ENCODE results near the gene PKP4.
A peak's percentile ranks its signal among the peaks of the same experiment; 100 is the strongest.
"Not testable (repeated sequence)": the region's sequence is repeated elsewhere in the genome, so short reads cannot be mapped to it uniquely, and the experiment has no call there.

PKP4 gene

GRCh38 chr2:158668001-158668765 is 211.4 kb downstream of the PKP4 start:
- DNase-seq (ENCODE audit: insufficient read length, low spot score) (no peak), FAIRE-seq (no peak)

DNA sequence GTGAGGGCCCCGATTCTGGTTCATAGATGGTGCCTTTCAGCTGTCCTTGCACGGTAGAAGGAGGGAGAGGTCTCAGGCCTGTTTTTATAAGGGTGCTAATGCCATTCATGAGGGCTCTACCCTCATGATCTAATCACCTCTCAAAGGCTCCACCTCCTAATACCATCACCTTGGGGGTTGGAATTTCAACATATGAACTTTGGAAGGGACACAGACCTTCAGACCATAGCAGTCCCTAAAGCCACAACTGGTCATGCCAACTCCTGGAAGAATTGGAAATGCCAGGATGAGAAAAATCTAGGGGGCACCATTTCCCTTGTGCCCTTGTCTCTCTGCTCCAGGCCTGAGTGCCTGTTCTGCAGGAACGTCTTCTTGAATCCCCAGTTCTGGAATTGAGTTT is 213.5 kb downstream of the PKP4 start:
- DNase-seq (ENCODE audit: insufficient read length, low spot score), result no peak
- no peak for FAIRE-seq

- DNase-seq (ENCODE audit: insufficient read length, low spot score), result no peak
- FAIRE-seq, result no peak
Observed at GRCh38 chr2:158671360-158672245, 214.9 kb downstream of the PKP4 start.

GRCh38 chr2:158676295-158676694 is 219.5 kb downstream of the PKP4 start:
- FAIRE-seq (no peak), DNase-seq (ENCODE audit: insufficient read length, low spot score) (no peak)

DNA sequence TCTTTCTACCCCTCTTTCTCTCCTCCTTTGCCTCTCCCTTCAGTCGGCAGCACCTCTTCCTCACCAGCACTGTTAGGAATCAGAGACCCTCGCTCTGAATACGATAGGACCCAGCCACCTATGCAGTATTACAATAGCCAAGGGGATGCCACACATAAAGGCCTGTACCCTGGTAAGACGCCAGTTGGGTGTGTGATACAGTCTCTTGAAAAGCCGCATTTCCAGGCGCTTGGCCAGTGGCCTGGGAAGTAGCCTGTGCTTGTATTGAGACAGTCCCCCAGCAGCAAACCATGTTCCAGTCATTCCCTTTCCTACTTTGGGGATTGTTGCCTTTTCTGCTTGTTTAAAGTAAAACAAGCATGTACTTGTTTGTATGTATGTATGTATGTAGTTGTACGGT is 219.9 kb downstream of the PKP4 start:
- FAIRE-seq (no peak), DNase-seq (ENCODE audit: insufficient read length, low spot score) (no peak)

GRCh38 chr2:158677542-158677941 is 220.8 kb downstream of the PKP4 start:
- DNase-seq (ENCODE audit: insufficient read length, low spot score), result no peak
- FAIRE-seq, result no peak

GRCh38 chr2:158681816-158682215 is 225.1 kb downstream of the PKP4 start:
- FAIRE-seq (no peak), DNase-seq (ENCODE audit: insufficient read length, low spot score) (no peak)

DNA sequence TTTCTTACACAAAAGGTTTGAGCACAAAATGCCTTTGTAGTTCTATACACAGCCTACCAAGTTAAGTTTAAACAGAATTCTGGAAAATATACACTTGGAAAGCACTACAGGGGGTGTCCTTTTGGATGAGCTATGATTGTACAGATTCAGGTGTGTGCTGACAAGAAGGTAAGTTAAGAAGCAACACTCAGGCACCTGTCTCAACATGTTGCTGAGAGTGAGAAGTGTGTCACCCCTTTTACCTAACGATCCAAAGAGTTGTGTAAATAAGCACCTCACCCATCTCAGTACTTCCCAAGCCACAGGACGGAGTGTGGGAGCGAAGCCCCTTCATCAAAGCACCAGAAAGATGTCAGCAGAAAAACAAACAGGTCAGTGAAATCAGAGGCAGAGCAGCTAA is 228.9 kb downstream of the PKP4 start:
- FAIRE-seq, result no peak

GRCh38 chr2:158686210-158686691 is 229.5 kb downstream of the PKP4 start:
- no peak for DNase-seq (ENCODE audit: insufficient read length, low spot score)
- FAIRE-seq, result no peak

More for the DNA sequence above, 228.9 kb downstream of the PKP4 start:
- no peak for DNase-seq (ENCODE audit: insufficient read length, low spot score)

DNA sequence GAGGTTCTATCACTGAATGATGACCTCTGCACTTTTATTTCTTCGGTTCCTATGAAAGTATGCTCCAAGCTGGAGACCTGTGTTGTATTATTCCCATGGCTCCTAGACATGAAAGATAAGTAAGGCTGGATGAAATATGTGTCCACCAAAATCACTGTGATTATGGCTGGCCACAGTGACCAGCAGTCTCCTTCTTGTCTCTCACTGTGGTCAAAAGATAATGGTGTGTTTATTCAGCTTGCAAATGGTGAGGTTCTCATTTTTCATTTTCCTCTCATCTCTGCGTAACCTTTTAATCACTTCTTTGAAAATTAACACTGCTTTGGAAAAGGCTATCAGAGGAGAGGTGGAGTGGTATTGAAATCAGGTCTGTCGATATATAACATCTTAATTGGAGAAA is 230.6 kb downstream of the PKP4 start:
- FAIRE-seq, result no peak

DNA sequence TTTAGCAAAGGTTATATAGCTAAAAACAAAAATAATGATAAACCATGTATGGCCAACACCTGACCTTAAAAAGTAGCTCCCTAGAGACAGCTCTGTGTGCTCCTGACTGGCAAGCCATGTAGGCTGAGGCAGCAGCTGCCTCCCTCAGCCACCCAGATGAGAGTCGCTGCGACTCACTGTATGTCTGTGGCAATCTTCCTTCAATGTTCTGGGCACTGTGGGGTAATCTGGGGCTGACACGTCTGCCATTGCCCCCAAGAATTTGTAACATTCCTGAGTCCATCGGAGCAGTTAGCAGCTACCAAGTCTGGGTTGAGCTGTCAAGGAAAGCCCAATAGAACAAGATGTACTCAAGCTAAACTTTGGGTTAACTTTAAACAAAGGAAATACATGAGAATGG is 232.0 kb downstream of the PKP4 start:
- no peak for FAIRE-seq
- DNase-seq (ENCODE audit: insufficient read length, low spot score), result peak; percentile 10

More for the DNA sequence above, 230.6 kb downstream of the PKP4 start:
- no peak for DNase-seq (ENCODE audit: insufficient read length, low spot score)

GRCh38 chr2:158689391-158689790 is 232.6 kb downstream of the PKP4 start:
- FAIRE-seq (no peak), DNase-seq (ENCODE audit: insufficient read length, low spot score) (no peak)

- DNase-seq (ENCODE audit: insufficient read length, low spot score) (no peak), FAIRE-seq (no peak)
Observed at GRCh38 chr2:158690823-158691222, 234.1 kb downstream of the PKP4 start.

- DNase-seq (ENCODE audit: insufficient read length, low spot score), result no peak
- FAIRE-seq, result no peak
Observed at GRCh38 chr2:158691619-158692018, 234.9 kb downstream of the PKP4 start.

GRCh38 chr2:158692372-158693103 is 235.8 kb downstream of the PKP4 start:
- FAIRE-seq (no peak), DNase-seq (ENCODE audit: insufficient read length, low spot score) (no peak)

GRCh38 chr2:158693476-158693875 is 236.7 kb downstream of the PKP4 start:
- DNase-seq (ENCODE audit: insufficient read length, low spot score), result no peak
- no peak for FAIRE-seq

GRCh38 chr2:158695305-158695704 is 238.6 kb downstream of the PKP4 start:
- DNase-seq (ENCODE audit: insufficient read length, low spot score) (no peak), FAIRE-seq (no peak)

GRCh38 chr2:158695744-158696143 is 239.0 kb downstream of the PKP4 start:
- not testable (repeated sequence) for DNase-seq (ENCODE audit: insufficient read length, low spot score); FAIRE-seq

- DNase-seq (ENCODE audit: insufficient read length, low spot score) (no peak), FAIRE-seq (no peak)
Observed at GRCh38 chr2:158699323-158699722, 242.6 kb downstream of the PKP4 start.

DNA sequence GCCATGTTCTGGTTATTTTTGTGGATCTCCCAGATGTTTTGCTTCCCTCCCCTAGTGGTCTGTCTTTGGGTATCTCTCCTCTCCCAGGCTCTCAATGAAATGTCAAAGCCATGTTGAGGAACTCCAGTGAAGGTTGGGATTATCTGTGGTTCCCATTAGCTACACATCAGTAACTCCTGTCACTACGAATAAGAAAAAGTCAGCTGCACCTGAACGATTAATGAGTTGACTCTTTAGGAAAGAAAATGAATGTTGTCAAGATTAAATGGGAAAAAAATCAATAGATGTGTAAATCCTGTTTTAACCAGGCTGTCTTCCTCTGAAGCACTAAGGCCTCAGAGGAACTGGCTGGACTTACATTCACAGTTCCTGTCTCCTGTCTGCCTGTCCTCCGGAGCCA is 244.3 kb downstream of the PKP4 start:
- DNase-seq (ENCODE audit: insufficient read length, low spot score), result no peak
- no peak for FAIRE-seq

GRCh38 chr2:158702740-158703139 is 246.0 kb downstream of the PKP4 start:
- FAIRE-seq, result no peak
- no peak for DNase-seq (ENCODE audit: insufficient read length, low spot score)

All from HTR-8/SVneo (cell line).